Cardiac fibroblast (primary cell): ENCODE data around the gene NEDD4L.
A peak's percentile ranks its signal among the peaks of the same experiment; 100 is the strongest.
"Not testable (repeated sequence)": the region's sequence is repeated elsewhere in the genome, so short reads cannot be mapped to it uniquely, and the experiment has no call there.

ENCODE experiments used
- DNase-seq, 2 donors: peaks; one replicate each; pipeline versions ENCODE4 v3.0.0 to v3.0.0-alpha.2; 2010; ENCODE audit warnings: low read depth in 2 of 2
- H3K4me3 ChIP-seq, 2 donors: replicated peaks in 1 of 2; 1 replicate in 1 of 2; 2 replicates in 1 of 2; pipeline ENCODE4 v1.5.1; 2011; ENCODE audit warnings: low read depth in 2 of 2, low read length in 2 of 2, mild to moderate bottlenecking in 2 of 2, moderate library complexity in 1 of 2
- CTCF ChIP-seq: IDR thresholded peaks from one replicate; pipeline ENCODE4 v1.5.1; 2011; ENCODE audit warnings: low read depth, mild to moderate bottlenecking, low read length, inconsistent platforms

Gene NEDD4L

GRCh38 chr18:58046093-58046793, 2.2 kb downstream of the NEDD4L start:
- no peak for TF ChIP-seq CTCF
- H3K4me3 ChIP-seq: peak overlapping the region; percentile 71 to 84
- DNase-seq: no peak

- no peak for DNase-seq
- H3K4me3 ChIP-seq: no peak overlapping the region
- TF ChIP-seq CTCF: no peak
These were observed 2.9 kb downstream of the NEDD4L start for GRCh38 chr18:58046794-58047555.

- DNase-seq: no peak
- TF ChIP-seq CTCF: no peak
- no peak overlapping the region for H3K4me3 ChIP-seq
These were observed 3.5 kb downstream of the NEDD4L start for GRCh38 chr18:58047556-58047882.

- TF ChIP-seq CTCF: no peak
- H3K4me3 ChIP-seq: no peak overlapping the region
- no peak for DNase-seq
These were observed 4.1 kb downstream of the NEDD4L start for GRCh38 chr18:58048081-58048642.

- no peak for DNase-seq
- TF ChIP-seq CTCF: no peak
These were observed 5.1 kb downstream of the NEDD4L start for GRCh38 chr18:58049000-58049688.

GRCh38 chr18:58050963-58051362, 6.9 kb downstream of the NEDD4L start:
- DNase-seq, H3K4me3 ChIP-seq: not testable (repeated sequence)

More at GRCh38 chr18:58049000-58049688, 5.1 kb downstream of the NEDD4L start:
- H3K4me3 ChIP-seq: no peak overlapping the region
